Hepatic stellate cell (primary cell): ENCODE results near the gene POC5.
"Not testable (repeated sequence)": the region's sequence is repeated elsewhere in the genome, so short reads cannot be mapped to it uniquely, and the experiment has no call there.

ENCODE experiments used
- DNase-seq: peaks from one replicate; pipeline ENCODE4 v3.0.0; 2011; ENCODE audit warnings: low spot score

POC5 gene

DNA sequence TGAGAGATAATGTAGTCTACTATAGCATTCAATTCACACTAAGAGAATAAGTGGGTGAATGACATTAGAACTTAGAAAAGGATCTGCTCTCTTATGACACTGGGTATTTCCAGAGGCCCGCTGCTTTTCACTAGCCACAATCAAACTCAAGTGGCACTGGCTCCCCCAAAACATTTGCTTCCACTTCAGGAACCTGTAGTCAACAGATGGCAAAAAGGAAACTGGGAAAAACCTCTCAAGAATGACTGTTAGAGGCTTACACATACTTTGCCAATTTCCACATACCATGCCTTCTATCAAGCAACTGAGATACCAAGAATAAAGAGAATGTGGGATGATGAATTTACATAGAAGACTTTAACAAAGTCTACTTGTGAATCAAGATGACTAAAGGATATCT lies 11.2 kb downstream of the POC5 start:
- no peak for DNase-seq

DNA sequence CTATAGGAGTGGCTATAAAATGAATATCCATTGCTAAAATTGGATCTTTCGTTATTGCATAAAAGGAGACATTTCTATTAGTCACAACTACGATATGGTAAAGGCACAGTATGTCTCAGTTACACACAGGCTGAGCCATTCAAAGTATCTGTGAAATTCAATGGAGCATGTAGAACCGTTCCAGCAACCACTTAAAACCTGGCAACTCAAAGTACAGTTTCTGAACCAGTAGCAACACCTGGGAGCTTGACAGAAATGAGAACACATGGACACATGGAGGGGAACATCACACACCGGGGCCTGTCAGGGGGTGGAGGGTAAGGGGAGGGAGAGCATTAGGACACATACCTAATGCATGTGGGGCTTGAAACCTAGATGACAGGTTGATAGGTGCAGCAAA lies 15.4 kb downstream of the POC5 start:
- DNase-seq: no peak

DNA sequence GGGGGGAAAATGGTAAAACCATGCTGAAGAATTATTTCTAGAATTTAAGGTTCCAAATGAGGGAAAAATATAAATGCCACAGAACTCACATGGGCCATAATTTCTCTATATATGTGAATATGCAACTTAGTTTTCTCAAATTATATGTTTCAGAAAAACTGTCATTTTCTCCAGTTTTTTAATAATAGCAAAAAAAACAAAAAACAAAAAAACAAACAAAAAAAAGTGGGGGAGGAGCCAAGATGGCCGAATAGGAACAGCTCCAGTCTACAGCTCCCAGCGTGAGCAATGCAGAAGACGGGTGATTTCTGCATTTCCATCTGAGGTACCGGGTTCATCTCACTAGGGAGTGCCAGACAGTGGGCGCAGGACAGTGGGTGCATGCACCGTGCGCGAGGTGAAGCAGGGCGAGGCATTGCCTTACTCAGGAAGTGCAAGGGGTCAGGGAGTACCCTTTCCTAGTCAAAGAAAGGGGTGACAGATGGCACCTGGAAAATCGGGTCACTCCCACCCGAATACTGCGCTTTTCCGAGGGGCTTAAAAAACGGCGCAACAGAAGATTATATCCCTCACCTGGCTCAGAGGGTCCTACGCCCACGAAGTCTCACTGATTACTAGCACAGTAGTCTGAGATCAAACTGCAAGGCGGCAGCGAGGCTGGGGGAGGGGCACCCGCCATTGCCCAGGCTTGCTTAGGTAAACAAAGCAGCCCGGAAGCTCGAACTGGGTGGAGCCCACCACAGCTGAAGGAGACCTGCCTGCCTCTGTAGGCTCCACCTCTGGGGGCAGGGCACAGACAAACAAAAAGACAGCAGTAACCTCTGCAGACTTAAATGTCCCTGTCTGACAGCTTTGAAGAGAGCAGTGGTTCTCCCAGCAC lies 21.5 kb downstream of the POC5 start:
- not testable (repeated sequence) for DNase-seq

DNA sequence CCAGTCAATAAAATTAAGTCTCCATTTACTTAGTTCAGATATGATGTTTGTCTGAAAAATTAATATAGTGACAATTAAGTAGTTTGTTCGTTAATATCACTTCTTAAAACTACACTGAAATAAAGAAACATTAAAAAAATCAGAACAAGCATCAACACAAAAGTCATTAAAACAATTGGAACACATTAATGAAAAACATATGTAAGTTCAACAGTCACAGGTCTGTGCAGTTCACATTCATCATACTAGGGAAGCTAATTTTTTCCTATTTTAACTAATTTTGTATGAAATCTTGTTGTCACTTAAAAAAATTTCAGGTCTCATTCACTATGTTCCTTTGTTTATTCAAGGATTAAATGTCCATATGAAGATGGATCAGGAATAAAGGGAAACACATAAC lies 22.5 kb downstream of the POC5 start:
- DNase-seq: no peak

DNA sequence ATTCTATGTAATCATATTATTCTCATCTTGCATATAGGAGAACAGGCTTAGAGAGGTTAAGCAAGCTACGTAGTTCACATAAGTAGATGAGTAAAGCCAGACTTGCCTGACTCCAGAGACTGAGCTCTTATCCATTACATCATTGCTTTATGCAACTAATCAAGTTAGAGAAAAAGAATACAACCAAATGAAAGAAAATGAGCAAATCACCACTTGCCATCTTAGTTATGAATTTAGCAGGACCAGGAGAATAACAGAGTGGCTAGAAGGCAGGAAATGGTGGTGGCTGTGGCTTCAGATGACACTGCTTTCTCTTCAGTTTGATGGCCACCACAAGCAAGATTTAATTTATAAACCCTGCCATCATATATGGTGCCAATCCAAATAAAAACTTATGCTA lies 26.6 kb downstream of the POC5 start:
- DNase-seq: no peak

DNA sequence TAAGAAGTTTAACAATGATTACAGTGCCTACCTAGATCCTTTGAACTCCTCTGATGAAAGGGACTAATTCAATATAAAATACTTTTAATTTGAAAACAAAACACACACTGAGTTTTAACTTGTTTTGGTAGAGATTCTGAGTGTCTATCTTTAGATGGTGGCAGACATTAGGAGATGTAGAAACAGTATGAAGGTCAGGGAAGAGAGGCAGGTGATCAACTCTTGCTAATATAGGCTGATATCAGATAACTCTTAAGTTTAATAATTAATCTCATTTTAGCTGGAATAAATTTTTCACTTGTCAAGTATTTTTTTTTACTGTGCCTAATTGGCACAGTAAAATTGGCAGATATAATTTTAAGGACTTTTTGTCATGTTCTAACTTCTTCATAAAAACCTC lies 30.8 kb downstream of the POC5 start:
- DNase-seq: no peak

DNA sequence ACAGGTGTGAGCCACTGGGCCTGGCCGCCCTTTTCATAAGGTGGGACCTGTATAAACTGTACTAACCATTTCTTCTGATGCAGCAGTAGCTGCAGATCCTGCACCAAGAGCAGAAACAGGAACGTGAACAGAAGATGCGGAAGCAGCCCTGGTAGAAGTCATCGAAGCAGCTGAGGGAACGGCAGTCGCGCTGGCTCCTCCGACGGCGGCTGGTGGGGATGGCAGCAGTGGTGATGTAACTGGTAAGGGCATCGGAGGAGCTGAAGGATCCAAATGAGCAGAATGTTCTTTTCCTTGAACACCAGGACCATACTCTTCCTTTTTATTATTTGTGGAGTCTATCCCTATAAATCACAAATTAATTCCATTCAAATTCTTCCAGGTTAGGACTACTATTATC lies 32.1 kb downstream of the POC5 start:
- DNase-seq: no peak

DNA sequence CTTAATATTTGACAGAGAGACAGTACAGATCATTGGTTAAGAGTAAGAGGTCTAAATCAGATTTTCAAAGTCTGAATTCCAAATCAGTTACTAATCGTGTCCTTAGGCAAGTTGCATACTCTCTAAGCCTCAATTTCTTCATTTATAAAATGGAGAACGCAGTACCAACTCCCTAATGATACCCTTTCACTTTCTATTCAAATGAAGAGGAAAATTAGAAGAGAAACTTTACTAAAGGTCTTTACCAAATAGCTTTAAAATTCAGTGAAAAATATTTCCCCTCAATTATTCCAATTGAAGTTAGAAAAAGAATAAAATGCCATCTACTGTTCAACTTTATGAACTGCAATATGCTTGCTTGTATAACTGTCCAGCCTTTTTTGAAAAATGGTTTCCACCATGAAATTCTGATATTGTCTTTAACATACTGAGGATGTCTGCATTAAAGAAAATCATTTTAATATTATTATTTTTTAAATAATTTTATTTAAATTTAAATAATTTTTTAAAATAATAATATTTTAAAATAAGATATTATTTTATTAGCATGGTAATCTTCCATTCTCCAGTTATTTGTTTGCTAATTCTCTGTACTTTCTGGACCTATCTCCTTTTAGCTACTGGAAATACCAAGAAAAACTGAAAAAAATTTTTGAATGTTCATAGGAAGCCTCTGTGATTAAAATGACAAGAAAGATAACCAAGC lies 36.0 kb downstream of the POC5 start:
- no peak for DNase-seq

DNA sequence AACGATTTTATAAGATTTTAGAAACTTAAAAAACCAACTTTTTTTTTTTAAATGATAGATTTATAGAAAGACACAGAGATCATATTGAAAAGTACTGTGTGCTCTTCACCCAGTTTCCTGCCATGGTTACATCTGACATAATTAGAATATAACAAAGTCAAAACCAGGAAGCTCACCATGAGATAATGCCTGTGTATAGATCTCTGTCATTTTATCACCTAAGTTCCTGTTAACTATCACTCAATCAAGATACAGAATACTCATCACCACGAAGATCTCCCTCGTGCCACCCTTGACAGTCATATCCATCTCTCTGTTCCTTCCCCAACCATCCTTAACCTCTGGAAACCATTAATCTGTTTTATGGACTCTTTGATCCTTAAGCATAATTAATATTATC lies 39.1 kb downstream of the POC5 start:
- DNase-seq: no peak

DNA sequence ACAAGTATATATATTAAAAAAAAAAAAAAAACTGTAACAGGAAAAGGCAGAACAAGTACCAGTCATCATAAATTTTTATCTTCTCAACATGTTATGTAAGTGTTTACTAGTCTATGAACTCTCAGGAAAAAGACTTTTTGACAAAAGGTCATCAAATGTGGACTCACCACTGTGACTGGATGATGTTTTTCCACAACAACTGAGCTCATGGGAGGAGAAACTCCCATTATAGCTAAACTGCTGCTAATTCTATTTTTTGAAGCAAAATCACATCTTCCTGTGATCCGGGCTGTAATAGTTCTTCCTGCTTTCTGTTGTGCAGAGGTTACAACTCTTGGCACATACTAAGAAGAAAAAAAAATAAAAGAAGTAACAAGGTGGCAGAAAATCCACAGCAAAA lies 39.6 kb downstream of the POC5 start:
- no peak for DNase-seq

DNA sequence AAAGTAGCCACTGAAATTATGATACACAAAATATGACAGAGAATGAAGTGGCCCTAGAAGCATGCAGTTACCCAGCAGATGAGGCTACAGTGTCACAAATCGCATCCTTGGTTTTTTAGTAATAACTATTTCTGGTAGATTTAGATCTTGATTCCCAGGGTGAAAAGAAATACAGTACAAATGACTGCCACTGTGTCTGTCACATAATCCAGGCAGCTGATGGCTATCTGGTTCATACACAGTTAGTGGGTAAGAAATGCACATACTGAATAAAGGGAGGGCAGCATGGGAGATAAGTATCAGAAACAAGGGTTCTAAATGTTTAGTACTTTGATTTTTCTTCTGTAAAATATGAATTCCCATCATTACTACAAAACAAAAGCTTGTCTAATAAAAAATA lies 41.5 kb downstream of the POC5 start:
- no peak for DNase-seq

DNA sequence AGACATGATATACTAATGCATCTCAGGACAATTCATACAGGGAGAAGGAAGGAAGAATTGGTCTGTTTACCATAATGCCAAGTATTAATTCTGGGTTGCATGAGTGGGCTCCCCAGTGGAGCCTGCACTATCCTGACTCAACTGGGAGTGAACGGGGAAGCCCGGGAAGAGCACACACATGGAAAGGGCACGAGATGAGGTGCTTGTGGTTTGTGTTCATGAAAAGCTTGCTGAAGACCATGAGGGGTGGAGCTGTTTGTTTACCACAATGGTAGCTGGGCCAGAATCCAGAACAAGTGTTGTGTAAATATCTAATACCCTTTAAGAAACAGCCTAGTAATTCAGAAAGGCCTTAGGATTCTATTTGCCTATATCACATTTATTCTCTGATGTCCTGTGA lies 44.6 kb downstream of the POC5 start:
- DNase-seq: no peak

DNA sequence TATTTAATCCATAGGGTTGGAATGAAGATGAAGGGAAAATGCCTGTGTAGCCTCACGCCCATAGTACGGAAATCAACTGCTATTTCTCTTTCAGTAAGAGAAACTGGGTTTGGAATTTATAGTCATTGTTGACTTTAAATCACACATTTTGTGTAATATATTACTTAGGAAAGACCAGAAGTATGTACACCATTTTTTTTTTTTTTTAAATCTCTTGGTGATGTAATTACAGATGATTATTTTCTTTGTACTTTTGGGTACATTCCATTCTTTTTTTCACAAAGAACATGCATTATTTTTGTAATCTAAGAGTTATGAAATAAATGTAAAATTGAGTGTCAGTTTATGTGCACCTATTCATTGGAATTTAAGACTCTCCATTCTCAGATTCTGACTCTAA lies 45.7 kb downstream of the POC5 start:
- DNase-seq: no peak

DNA sequence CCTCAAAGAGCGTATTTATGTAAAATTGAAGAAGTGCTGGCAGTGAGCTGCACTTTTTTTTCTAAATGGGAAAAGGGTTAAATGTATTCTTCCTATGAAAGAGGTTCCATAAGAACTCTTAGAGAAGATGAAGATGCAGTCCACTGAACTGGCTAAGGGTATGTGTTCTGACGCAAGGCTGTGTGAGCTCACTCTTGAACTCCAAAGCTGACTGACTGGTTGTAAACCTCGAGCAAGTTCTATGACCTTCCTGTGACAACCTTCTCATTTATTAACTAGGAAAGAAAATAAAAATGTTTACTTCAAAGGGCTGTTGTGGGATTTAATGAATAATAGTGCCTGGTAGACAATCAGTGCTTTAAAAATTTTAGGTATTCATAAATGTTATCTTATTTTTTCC lies 46.7 kb downstream of the POC5 start:
- no peak for DNase-seq

DNA sequence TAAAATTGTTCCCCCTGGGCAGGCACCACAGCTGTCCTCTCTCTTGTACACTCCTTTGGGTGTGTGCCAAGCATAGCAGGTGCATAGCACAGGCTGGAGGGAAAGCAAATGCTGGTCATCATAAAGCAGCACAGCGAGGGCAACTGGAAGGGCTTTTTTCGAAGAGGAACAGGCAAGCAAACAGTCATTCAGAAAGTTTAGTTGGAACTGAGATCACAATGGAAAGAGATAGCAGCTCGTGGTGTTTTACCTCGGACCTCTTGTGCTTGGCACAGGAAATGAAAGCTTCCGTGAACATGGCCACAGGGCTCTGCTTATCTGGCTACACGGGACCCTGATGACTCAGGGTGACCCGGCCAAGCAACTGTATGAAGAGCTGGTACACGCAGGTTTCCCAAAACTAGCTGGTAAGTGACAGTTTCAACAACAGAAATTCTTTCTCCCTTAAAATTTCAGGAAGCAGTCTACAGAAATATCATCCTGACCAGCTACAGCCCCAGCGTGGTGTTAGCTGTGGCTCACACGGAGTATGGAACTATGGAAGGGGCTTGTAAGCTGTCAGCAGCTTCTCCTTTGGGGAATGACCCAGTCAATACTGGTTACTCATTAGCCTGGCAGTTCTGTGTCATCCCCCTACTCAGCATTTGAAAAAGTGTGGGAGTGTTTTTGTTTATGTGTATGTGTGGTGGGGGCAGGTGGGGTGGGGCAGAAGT lies 48.1 kb downstream of the POC5 start:
- peak; percentile 10 for DNase-seq

DNA sequence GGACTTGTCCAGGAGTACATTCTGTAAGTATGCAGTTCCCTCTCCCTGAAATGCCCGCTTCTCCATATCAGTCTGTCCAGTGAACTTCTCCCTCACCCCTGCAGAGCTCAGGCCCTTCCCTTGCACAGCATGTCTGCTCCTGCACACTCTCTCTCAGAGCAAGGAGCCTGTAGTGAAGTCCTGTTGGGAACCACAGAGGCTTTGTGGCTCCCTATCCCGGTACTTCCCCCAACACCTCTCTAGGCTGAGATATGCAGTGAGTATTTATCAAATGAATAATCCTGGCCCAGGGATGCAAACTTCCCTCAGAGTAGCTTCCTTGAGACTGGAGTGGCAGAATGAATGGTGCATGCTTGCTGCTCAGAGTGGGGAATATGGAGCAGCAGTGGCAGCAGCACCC lies 48.8 kb downstream of the POC5 start:
- DNase-seq: no peak

DNA sequence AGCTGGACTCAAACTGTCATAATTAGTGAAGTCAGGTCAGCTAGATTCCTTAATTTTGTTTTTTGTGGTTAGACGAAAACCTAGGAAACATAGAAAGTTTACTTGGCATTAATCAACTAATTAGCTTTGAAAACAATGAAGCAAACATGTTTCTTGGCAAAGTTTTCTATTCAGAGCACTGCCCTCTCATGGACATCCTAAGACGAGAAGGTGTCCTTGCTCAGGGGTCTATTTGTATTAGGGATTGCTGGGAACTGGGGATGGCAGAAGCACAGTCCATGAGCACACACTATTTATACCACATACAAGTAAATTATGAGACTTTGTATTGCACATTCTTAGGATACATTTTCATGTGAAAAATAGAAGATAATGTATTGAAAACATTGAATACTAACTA lies 49.7 kb downstream of the POC5 start:
- no peak for DNase-seq

DNA sequence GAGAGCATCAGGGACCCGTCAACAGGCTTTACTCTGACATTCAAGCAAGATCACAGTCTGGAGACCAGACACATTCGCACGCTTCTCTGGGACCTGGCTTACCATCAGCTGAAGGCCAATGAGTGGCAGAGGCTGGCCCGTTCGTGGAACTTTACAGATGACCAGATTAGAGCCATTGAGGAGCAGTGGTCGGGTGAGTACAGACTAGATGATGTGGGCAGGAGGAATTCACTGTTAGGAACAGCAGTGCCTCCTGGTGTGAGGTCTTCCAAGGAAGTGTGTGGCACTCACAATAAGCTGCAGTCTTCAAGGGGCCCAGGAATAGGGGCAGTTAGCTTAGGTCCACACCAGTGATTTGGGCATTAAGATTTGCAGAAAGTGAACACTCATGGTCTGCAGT lies 50.4 kb downstream of the POC5 start:
- DNase-seq: no peak

DNA sequence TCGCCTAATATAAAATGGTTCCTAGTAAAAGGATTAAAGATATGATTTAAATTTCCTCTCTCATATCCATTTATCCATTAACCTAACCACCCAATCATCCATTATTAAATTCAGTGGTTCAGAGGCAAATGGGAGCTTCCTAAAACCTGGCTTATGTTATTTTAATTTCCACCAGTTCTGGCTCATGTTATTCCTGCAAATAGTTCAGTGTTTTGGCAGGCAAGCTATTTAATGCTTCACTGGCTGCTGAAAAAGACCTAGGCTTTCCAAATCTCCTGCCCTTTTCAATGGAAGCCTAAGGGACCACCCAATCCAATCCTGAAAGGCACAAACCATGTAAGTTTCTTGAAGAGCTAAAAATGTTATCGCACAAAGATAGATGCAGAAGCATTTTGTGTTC lies 52.3 kb downstream of the POC5 start:
- DNase-seq: no peak

DNA sequence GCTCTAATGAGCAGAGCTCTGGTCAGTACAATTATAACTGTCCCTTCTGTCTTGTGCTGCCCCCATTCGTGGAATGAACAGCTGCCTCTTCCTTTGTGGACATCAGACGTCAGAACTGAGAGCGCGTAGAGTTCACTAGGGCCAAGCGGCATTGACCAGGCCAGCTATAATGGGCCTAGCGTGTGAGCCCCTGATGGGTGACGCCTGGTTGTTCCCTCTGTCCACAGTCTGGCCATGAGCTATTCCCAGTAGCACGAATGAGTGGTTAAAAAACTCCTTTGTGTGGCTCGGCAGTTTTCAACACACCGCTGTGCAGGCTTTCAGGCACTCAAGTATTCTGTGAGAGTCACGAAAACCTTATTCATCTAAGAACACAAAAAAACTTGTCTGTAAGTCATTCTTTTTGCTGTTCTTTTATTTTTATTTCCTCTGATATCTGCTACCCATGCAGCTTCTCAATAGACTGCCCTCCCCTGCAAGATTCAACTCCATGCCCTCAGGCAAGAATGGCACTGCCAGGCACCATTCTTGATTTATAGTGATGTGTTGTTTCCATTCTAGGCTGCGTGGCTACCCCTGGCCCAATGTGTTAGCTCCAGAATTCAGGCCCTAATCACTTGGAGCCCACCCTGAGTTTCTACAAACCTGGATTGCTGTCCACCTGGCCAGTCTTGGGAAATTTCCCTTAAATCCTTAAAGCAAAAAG lies 53.5 kb downstream of the POC5 start:
- no peak for DNase-seq

DNA sequence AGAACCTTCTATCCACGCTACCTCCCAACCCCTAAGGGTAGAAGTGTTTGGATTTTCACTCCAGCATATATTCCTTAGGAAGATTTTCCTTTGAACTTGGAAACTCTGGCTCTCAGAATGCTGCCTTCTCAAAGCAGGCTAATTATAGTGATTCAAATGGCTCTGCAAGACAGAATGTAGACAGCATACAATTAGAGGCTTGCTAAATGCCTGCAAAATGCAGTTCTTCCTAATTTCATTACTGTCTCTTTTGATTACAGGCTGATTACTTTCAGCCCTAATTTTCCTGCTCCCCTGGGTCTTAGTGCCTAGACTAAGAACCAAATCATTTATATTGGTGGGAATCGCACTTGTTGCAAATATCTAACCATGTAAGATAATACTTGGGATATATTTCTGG lies 55.2 kb downstream of the POC5 start:
- no peak for DNase-seq

DNA sequence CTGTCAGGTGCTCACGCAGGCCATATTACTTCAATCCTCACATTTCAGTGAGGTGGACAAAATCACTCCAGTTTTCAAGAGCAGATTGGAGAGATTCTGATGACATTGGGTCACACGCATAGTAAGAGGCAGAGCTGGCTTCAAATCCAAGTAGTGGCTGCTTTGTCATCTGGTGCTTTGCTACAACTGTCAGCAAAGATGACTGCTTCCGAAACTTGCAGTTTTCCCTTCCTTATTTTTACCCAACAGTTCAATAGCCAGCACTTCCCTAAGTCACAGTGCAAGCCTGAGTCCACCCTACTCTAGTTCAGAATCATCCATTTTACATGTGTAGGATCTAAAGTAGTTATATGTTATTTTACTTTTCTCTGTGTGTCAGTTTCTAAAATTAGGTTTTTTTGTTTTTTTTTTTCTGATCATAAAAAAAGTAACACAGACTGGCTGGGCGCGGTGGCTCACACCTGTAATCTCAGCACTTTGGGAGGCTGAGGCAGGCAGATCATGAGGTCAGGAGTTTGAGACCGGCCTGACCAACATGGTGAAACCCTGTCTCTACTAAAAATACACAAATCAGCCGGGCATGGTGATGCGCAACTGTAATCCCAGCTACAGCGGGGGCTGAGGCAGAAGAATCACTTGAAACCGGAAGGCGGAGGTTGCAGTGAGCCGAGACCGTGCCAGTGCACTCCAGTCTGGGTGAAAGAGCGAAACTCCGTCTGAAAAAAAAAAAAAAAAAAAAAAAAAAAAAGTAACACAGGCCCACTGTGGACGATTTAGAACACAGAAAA lies 56.4 kb downstream of the POC5 start:
- DNase-seq: no peak
